Superior temporal gyrus (tissue), 1 donor: Measurements from ENCODE around the gene APOL5.
"Not testable (repeated sequence)": the region's sequence is repeated elsewhere in the genome, so short reads cannot be mapped to it uniquely, and the experiment has no call there.

ENCODE experiments used
- DNase-seq: peaks from one replicate; pipeline ENCODE4 v3.0.0-alpha.2; 2016; ENCODE audit errors: extremely low spot score

Gene APOL5

GRCh38 chr22:35717572-35717971, at the start of gene APOL5:
APOL5 (plus strand) TSS chr22:35717872; CDS start chr22:35717872, 0 bp downstream.
- DNase-seq = no peak

GRCh38 chr22:35674335-35674734, 43.3 kb upstream of the APOL5 start:
- no peak for DNase-seq

GRCh38 chr22:35676065-35676464, 41.6 kb upstream of the APOL5 start:
- not testable (repeated sequence) for DNase-seq

- no peak for DNase-seq
Observed at GRCh38 chr22:35677460-35678187, 40.0 kb upstream of the APOL5 start.

- no peak for DNase-seq
Observed at GRCh38 chr22:35678836-35679235, 38.8 kb upstream of the APOL5 start.

GRCh38 chr22:35679492-35679891, 38.2 kb upstream of the APOL5 start:
- DNase-seq = not testable (repeated sequence)

- no peak for DNase-seq
Observed at GRCh38 chr22:35681454-35682052, 36.1 kb upstream of the APOL5 start.

- no peak for DNase-seq
Observed at GRCh38 chr22:35683560-35683959, 34.1 kb upstream of the APOL5 start.

GRCh38 chr22:35684270-35684700, 33.4 kb upstream of the APOL5 start:
- peak; percentile 62 for DNase-seq

- DNase-seq = no peak
Observed at GRCh38 chr22:35684732-35685131, 32.9 kb upstream of the APOL5 start.

GRCh38 chr22:35685731-35686130, 31.9 kb upstream of the APOL5 start:
- no peak for DNase-seq

- no peak for DNase-seq
Observed at GRCh38 chr22:35686298-35686697, 31.4 kb upstream of the APOL5 start.

- no peak for DNase-seq
Observed at GRCh38 chr22:35687461-35687860, 30.2 kb upstream of the APOL5 start.

GRCh38 chr22:35688913-35689675, 28.6 kb upstream of the APOL5 start:
- no peak for DNase-seq

- no peak for DNase-seq
Observed at GRCh38 chr22:35690001-35690400, 27.7 kb upstream of the APOL5 start.

- no peak for DNase-seq
Observed at GRCh38 chr22:35695202-35695601, 22.5 kb upstream of the APOL5 start.

- no peak for DNase-seq
Observed at GRCh38 chr22:35697142-35697541, 20.5 kb upstream of the APOL5 start.

GRCh38 chr22:35699852-35700251, 17.8 kb upstream of the APOL5 start:
- DNase-seq = not testable (repeated sequence)

- DNase-seq = no peak
Observed at GRCh38 chr22:35703861-35704584, 13.6 kb upstream of the APOL5 start.

GRCh38 chr22:35705141-35705540, 12.5 kb upstream of the APOL5 start:
- no peak for DNase-seq

- no peak for DNase-seq
Observed at GRCh38 chr22:35708453-35708852, 9.2 kb upstream of the APOL5 start.

GRCh38 chr22:35708917-35709316, 8.8 kb upstream of the APOL5 start:
- DNase-seq = no peak
